Neuron (in vitro differentiated cells): ENCODE measurements around the gene ABCF3.
A peak's percentile ranks its signal among the peaks of the same experiment; 100 is the strongest.

Experiments used
- H2AFZ ChIP-seq: one replicate; pipeline ENCODE4 v1.6.1; 2013; ENCODE audit warnings: low read depth, mild to moderate bottlenecking, inconsistent platforms, low read length, moderate library complexity
- H3K27me3 ChIP-seq: one replicate; pipeline ENCODE4 v1.6.1; 2013; ENCODE audit warnings: low read length; ENCODE audit not compliant: insufficient read depth
- H3K36me3 ChIP-seq: one replicate; pipeline ENCODE4 v1.6.1; 2013; ENCODE audit warnings: low read length; ENCODE audit not compliant: insufficient read depth
- H3K4me1 ChIP-seq: one replicate; pipeline ENCODE4 v1.6.1; 2013; ENCODE audit warnings: low read length; ENCODE audit not compliant: insufficient read depth
- H3K4me3 ChIP-seq: 2 replicates; pipeline ENCODE4 v1.5.1; 2013; ENCODE audit warnings: mild to moderate bottlenecking, low read length, moderate library complexity
- H3K9me3 ChIP-seq: one replicate; pipeline ENCODE4 v1.6.1; 2013; ENCODE audit warnings: low read length

ABCF3 gene

GRCh38 chr3:184171562-184171961, 14.4 kb upstream of the ABCF3 start:
- peaks cover 17% of the 10 kb centered on the region for H3K4me1 ChIP-seq
- no peaks in the 10 kb centered on the region for H3K27me3 ChIP-seq
- H3K4me3 ChIP-seq, result no peak overlapping the region
- H3K36me3 ChIP-seq, result peaks cover 50% of the 10 kb centered on the region
- H2AFZ ChIP-seq, result no peak overlapping the region
- H3K9me3 ChIP-seq, result no peaks in the 10 kb centered on the region

GRCh38 chr3:184172681-184173373, 13.2 kb upstream of the ABCF3 start:
- Histone ChIP-seq H3K9me3 (no peaks in the 10 kb centered on the region), H3K27me3 (no peaks in the 10 kb centered on the region), H3K4me1 (peaks cover 26% of the 10 kb centered on the region), H3K36me3 (peaks cover 42% of the 10 kb centered on the region), H3K4me3 (no peak overlapping the region), H2AFZ (no peak overlapping the region)

- Histone ChIP-seq H3K4me1 (peaks cover 26% of the 10 kb centered on the region), H3K27me3 (no peaks in the 10 kb centered on the region), H3K9me3 (no peaks in the 10 kb centered on the region), H2AFZ (no peak overlapping the region), H3K4me3 (no peak overlapping the region), H3K36me3 (peaks cover 42% of the 10 kb centered on the region)
Observed at GRCh38 chr3:184173374-184173722, 12.7 kb upstream of the ABCF3 start.

DNA sequence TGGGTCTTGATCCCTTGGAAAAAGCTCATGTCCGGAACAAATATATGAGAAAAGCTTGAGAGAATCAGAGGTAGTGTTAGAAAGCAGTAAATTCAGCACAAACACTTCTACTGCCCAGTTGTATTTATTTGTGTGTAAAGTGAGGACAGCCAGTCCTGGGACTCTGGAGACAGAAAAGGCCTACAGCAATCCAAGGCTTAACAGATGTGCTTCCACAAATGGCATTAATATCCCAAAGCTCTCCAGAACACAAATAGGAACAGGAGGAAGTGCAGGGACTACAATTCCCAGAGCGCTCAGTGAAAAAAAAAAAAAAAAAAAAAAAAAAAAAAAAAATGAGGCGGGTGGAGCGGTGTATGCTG, 11.7 kb upstream of the ABCF3 start:
- H3K27me3 ChIP-seq, result no peaks in the 10 kb centered on the region
- H2AFZ ChIP-seq, result no peak overlapping the region
- H3K36me3 ChIP-seq, result peaks cover 42% of the 10 kb centered on the region
- peak overlapping the region; percentile 14 for H3K4me3 ChIP-seq
- peaks cover 26% of the 10 kb centered on the region for H3K4me1 ChIP-seq
- no peaks in the 10 kb centered on the region for H3K9me3 ChIP-seq

- Histone ChIP-seq H3K36me3 (peaks cover 45% of the 10 kb centered on the region), H3K9me3 (no peaks in the 10 kb centered on the region), H2AFZ (peak within 1 kb of the TSS; percentile 64), H3K27me3 (no peaks in the 10 kb centered on the region), H3K4me1 (peaks cover 26% of the 10 kb centered on the region), H3K4me3 (peak within 1 kb of the TSS; percentile 89)
Observed at GRCh38 chr3:184174646-184175492, 11.1 kb upstream of the ABCF3 start, which contains the start of gene AP2M1. TSS of gene AP2M1 (plus strand) at chr3:184174855. CDS start at chr3:184176994, 2,139 bp downstream.

- Histone ChIP-seq H2AFZ (no peak overlapping the region), H3K27me3 (no peaks in the 10 kb centered on the region), H3K4me3 (peak overlapping the region; percentile 89), H3K4me1 (peaks cover 26% of the 10 kb centered on the region), H3K9me3 (no peaks in the 10 kb centered on the region), H3K36me3 (peaks cover 48% of the 10 kb centered on the region)
Observed at GRCh38 chr3:184175506-184175905, 10.5 kb upstream of the ABCF3 start.

- no peak overlapping the region for H2AFZ ChIP-seq
- H3K9me3 ChIP-seq, result no peaks in the 10 kb centered on the region
- H3K4me1 ChIP-seq, result peaks cover 26% of the 10 kb centered on the region
- H3K27me3 ChIP-seq, result no peaks in the 10 kb centered on the region
- H3K36me3 ChIP-seq, result peaks cover 48% of the 10 kb centered on the region
- H3K4me3 ChIP-seq, result peak overlapping the region; percentile 89
Observed at GRCh38 chr3:184175981-184176376, 10.0 kb upstream of the ABCF3 start.

DNA sequence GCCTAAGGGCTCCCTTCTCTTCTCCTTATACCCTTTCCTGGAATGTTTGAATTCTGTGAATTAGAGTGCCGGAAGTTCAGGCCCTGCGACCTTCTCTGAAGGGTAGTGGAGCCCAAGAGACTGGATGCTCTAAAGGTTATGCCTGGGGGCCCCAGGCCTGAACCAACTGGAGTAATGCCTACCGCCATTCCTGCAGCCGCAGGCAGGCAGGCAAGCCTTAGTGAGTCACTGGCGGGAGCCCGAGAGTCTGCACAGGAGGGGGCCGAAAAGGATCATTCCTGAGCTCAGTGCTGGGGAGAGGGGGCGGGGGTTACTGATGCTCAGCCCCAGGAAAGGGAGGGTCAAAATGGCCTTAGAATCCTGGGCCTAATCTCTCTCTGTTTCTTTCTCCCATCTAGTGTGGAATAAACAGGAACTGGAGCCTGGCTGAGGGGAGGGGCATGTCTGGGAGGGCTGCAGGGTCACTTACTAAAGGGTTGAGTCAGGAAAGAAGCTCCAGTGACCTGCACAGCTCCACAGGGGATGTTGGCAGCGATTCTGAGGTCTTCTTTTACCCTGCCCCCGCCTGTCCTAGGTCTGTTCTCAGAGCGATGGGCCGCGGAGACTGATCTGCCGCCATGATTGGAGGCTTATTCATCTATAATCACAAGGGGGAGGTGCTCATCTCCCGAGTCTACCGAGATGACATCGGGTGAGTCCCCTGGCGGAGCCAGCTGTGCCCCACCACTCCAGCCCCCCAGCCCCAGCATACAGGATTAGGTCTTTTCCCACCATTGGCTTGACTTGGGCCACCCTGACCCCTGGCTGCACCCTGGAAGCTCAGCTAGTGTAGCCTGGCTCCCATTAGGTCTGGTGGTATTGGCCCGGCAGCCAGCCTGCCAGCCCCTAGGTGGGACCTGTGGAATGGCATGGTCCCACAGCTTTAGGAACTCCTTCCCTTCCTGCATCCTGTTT, 9.3 kb upstream of the ABCF3 start:
- H3K27me3 ChIP-seq, result no peaks in the 10 kb centered on the region
- H3K36me3 ChIP-seq, result peaks cover 48% of the 10 kb centered on the region
- no peaks in the 10 kb centered on the region for H3K9me3 ChIP-seq
- peak overlapping the region; percentile 89 for H3K4me3 ChIP-seq
- peaks cover 26% of the 10 kb centered on the region for H3K4me1 ChIP-seq
- H2AFZ ChIP-seq, result no peak overlapping the region

GRCh38 chr3:184177331-184177731, 8.7 kb upstream of the ABCF3 start:
- Histone ChIP-seq H3K27me3 (no peaks in the 10 kb centered on the region), H3K36me3 (peaks cover 50% of the 10 kb centered on the region), H3K4me3 (no peak overlapping the region)

GRCh38 chr3:184177767-184178306, 8.2 kb upstream of the ABCF3 start:
- Histone ChIP-seq H3K4me3 (no peak overlapping the region), H3K36me3 (peaks cover 55% of the 10 kb centered on the region), H2AFZ (no peak overlapping the region), H3K9me3 (no peaks in the 10 kb centered on the region), H3K27me3 (no peaks in the 10 kb centered on the region), H3K4me1 (peaks cover 26% of the 10 kb centered on the region)

More at GRCh38 chr3:184177331-184177731, 8.7 kb upstream of the ABCF3 start:
- Histone ChIP-seq H3K4me1 (peaks cover 26% of the 10 kb centered on the region), H3K9me3 (no peaks in the 10 kb centered on the region), H2AFZ (no peak overlapping the region)

GRCh38 chr3:184178521-184179138, 7.4 kb upstream of the ABCF3 start:
- H3K4me1 ChIP-seq, result peaks cover 26% of the 10 kb centered on the region
- H3K36me3 ChIP-seq, result peaks cover 62% of the 10 kb centered on the region
- H2AFZ ChIP-seq, result no peak overlapping the region
- H3K9me3 ChIP-seq, result no peaks in the 10 kb centered on the region
- no peak overlapping the region for H3K4me3 ChIP-seq
- no peaks in the 10 kb centered on the region for H3K27me3 ChIP-seq

DNA sequence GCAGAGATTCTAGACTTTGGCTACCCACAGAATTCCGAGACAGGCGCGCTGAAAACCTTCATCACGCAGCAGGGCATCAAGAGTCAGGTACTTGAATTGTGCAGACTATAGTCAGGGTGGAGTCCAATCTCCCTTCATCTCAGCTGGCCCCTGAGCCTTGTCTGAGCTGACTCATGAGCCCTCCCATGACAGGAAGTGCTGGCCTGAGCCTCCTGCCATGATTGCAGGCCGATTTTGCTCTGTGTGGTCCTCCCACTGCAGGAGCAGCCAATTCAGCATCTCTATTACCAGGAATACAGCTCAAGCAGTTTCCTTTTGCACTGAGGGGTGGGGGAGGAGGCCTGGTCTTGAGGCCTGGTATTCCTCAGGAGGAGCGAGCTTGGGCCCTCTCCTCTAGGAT, 5.8 kb upstream of the ABCF3 start:
- Histone ChIP-seq H3K4me1 (peaks cover 27% of the 10 kb centered on the region), H3K27me3 (no peaks in the 10 kb centered on the region), H2AFZ (no peak overlapping the region), H3K9me3 (no peaks in the 10 kb centered on the region), H3K36me3 (peaks cover 68% of the 10 kb centered on the region), H3K4me3 (no peak overlapping the region)
